Esophagus muscularis mucosa (tissue), 3 donors: ENCODE results near the gene VDR.

Experiments
- CTCF ChIP-seq, 3 experiments: fragments of 200-600 bp in 2 of 3; fragments of 450-650 bp in 1 of 3; sonication (generic) in 2 of 3; IDR thresholded peaks; one replicate each; pipeline ENCODE4 v1.5.1; 2017 to 2019; ENCODE audit warnings: antibody characterized with exemption in 3 of 3, mild to moderate bottlenecking in 2 of 3, moderate library complexity in 1 of 3
- POLR2AphosphoS5 ChIP-seq, 2 donors: sonication (generic); formaldehyde crosslinking; IDR thresholded peaks; one replicate each; pipeline ENCODE4 v1.6.1; 2017; ENCODE audit warnings: antibody characterized with exemption in 2 of 2

GRCh38 chr12:47947341-47947740 lies 42.5 kb upstream of the VDR start:
- TF ChIP-seq CTCF (IDR thresholded peaks at IDR 0.05) (no peak), POLR2AphosphoS5 (IDR thresholded peaks at IDR 0.05) (no peak)
